Gastroesophageal sphincter (tissue), 3 donors: Measurements from ENCODE around the gene MACROD2.

Experiments
- EP300 ChIP-seq: sonication (generic); formaldehyde crosslinking; IDR thresholded peaks from one replicate; pipeline ENCODE4 v1.6.1; 2017; ENCODE audit warnings: antibody characterized with exemption, mild to moderate bottlenecking
- POLR2A ChIP-seq, 2 donors: fragments of 450-650 bp; IDR thresholded peaks; one replicate each; pipeline ENCODE4 v1.6.1; 2017; ENCODE audit warnings: antibody characterized with exemption in 2 of 2, mild to moderate bottlenecking in 2 of 2, moderate library complexity in 1 of 2
- POLR2AphosphoS5 ChIP-seq: sonication (generic); formaldehyde crosslinking; IDR thresholded peaks from one replicate; pipeline ENCODE4 v1.6.1; 2017; ENCODE audit warnings: antibody characterized with exemption
- TF ChIP-seq, protein P1 (sequence below), 4 experiments: fragments of 200-600 bp in 2 of 4; fragments of 450-650 bp in 2 of 4; sonication (generic) in 1 of 4; IDR thresholded peaks; one replicate each; pipeline ENCODE4 v1.5.1; 2017 to 2019; ENCODE audit warnings: antibody characterized with exemption in 4 of 4, mild to moderate bottlenecking in 2 of 4, moderate library complexity in 2 of 4

DNA sequence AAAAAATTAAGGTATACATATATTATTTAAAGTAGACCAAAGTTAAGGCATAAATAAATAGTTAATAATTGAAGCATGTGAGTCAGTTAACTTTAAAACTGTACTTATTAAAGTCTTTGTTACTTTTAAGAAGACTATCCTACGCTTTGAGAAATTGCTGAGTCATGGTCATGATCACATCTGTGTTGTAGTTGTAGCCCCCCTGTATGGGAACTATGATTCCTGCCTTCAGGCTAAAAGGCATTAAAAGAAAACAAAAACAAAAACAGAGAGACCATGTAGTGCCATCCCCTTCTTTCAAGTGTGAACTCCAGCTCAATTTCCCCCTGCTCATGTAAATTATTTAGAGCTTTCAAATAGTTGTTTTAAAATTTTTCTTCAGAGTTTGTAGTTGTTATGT is 218.7 kb downstream of the MACROD2 start:
- TF ChIP-seq, protein P1, sequence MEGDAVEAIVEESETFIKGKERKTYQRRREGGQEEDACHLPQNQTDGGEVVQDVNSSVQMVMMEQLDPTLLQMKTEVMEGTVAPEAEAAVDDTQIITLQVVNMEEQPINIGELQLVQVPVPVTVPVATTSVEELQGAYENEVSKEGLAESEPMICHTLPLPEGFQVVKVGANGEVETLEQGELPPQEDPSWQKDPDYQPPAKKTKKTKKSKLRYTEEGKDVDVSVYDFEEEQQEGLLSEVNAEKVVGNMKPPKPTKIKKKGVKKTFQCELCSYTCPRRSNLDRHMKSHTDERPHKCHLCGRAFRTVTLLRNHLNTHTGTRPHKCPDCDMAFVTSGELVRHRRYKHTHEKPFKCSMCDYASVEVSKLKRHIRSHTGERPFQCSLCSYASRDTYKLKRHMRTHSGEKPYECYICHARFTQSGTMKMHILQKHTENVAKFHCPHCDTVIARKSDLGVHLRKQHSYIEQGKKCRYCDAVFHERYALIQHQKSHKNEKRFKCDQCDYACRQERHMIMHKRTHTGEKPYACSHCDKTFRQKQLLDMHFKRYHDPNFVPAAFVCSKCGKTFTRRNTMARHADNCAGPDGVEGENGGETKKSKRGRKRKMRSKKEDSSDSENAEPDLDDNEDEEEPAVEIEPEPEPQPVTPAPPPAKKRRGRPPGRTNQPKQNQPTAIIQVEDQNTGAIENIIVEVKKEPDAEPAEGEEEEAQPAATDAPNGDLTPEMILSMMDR (IDR thresholded peaks at IDR 0.05) = no peak
- no peak for TF ChIP-seq POLR2A (IDR thresholded peaks at IDR 0.05)
- TF ChIP-seq POLR2AphosphoS5 = no peak
- TF ChIP-seq EP300 = no peak
